Stimulated activated CD4-positive, alpha-beta T cell treated with anti-CD3 and anti-CD28 coated beads, Interleukin-12 subunit alpha, Interleukin-12 subunit beta, amount 100 ng/mL, for 4 hours (primary cell): Measurements from ENCODE around the gene UCK1.
A peak's percentile ranks its signal among the peaks of the same experiment; 100 is the strongest.
"Not testable (repeated sequence)": the region's sequence is repeated elsewhere in the genome, so short reads cannot be mapped to it uniquely, and the experiment has no call there.

Source experiments
- DNase-seq: peaks from one replicate; pipeline ENCODE4 v3.0.0-alpha.2; 2020

UCK1 gene

DNA sequence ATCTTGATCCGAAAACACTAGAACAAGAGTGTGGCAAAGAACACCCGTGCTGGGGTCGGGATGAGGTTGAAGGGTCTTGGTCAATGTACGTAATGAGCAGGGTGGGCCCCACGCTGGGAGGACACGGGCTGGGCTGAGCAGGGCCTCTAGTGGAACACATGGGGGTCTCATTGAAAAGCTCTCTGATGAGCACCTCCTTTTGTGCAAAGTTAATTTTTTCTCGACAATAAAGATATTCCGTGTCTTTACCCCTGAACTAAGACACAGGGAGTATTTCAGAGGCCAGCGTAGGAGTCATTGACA lies 8.0 kb downstream of the UCK1 start:
- no peak for DNase-seq

DNA sequence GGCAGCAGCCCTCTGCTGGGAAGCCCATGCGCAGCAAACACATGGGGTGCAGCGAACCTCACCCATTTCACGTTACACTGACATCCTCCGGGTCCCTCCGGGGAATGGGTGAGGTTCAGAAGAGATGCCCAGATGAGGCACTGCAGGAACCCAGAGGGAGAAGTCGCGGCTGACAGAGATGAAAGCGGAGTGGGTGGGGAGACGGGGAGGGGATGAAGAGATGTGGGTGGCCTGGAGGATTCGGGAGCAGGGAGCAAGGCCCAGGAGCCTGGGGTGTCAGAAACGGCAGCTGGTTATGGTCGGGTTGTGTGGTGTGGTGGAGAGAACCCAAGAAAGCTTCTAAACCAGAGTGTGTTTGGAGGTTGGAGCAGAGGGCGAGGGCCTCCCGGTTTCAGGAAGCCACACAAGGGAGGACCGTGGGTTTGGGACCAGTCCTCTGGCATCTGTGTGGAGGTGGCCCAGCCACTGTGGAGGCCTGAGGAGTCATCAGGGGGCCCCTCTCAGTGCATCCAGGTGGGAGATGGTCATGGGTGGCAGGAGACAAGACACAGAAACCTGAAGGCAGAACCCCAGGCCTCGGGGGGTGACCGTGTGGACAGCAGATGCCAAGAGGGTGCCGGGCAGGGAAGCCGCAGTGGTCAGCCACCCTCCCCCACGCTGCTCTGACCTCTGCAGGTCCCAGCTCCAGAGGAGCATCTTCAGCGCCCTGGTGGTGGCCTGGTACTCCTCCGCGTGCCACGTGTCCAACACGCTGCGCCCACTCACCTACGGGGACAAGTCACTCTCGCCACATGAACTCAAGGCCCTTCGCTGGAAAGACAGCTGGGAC lies 8.6 kb downstream of the UCK1 start:
- DNase-seq = no peak

DNA sequence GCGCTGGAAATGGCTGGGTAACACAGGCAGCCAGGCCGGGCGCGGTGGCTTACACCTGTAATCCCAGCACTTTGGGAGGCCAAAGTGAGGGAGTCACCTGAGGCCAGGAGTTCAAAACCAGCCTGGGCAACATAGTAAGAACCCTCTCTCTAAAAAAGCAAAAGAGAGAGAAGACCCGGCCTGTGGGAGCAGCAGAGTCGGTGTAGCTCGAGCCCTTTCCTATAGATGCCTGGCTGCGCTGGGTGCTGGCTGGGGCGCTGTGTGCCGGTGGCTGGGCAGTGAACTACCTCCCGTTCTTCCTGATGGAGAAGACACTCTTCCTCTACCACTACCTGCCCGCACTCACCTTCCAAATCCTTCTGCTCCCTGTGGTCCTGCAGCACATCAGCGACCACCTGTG lies 9.2 kb downstream of the UCK1 start:
- no peak for DNase-seq

DNA sequence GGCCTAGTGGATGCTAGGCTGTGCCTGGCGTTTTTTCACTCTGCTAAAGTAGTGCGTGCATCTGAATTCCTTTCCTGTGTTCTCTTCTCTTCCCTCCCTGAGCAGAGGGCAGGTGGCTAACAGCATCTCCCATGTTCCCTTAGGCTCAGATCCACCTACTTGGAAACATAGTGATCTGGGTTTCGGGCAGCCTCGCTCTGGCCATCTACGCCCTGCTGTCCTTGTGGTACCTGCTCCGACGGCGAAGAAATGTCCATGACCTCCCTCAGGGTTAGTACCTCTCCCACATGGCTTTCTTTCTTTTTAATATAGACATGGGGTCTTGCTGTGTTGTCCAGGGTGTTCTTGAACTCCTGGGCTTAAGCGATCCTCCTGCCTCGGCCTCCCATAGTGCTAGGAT lies 9.9 kb downstream of the UCK1 start:
- no peak for DNase-seq

DNA sequence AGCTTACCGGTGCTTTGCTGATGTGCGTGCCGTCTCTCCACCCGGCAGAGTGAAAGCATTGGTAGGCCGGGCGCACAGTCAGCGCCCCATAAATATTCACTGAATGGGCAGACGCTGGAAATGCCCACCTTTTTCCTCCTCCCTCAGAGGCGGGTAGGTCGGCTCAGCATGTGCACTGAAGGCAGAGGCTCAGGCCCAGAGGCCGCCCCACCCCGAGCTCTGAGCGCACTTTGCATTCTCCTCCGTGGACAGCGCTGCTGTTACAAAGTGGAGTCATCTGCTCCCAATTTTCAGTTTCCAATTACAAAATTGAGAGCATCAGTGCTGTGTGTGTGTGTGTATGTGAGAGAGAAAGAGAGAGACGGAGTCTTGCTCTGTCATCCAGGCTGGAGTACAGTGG lies 10.6 kb downstream of the UCK1 start:
- DNase-seq = no peak

DNA sequence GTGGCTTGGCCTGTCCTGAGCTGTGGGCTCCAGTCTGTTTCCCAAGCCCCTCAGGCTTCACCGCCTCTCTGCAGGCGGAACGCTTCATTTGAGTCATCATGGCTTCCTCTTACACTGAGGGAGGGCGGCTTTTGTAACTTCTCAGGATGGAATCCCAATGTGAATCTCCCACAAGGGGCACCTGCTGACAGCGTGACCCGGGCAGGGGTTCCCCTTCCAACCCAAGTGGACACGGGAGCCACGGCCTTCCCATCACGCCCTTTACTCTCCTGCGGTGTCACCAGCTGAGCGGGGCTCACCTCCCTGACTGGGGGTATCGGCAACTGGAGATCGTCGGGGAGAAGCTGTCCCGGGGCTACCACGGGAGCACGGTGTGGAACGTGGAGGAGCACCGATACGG lies 12.5 kb downstream of the UCK1 start:
- no peak for DNase-seq

DNA sequence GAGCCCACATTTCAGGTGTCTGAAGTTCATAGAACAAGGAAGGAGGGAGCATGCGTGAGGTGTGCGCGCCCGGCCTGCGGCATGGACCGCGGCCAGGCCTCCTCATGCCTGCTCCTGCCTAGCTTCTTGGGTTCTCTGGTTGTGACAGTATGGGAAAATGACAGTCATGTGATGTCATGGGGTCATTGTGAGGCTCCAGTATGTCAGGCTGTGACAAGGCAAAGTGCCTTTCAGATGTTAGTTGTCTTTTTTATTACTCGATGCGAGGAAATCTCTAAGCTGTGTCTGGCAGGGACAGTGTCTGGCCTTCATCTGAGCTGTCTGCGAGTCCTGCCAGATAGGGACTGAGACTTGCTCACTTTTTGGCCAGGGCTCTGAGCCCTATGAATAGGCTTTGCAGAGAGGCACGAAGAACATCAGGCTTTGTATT lies 13.3 kb downstream of the UCK1 start:
- DNase-seq = no peak

DNA sequence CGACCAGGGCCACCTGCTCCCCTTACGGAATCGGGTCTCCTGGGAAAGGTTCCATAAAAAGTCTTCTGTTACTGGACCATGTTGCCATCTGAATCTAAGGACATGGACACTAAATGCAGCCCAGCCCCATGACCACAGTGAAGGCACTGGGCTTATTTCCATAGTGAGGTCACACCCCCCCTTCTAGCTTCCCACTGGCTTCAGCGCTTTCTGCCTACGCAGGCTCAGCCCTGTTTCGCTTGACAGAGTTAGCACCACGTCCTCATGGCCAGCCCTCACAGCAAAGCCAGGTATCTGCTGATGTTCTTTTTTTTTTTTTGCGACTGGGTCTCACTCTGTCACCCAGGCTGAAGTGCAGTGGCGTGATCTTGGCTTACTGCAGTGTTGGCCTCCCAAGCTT lies 14.1 kb downstream of the UCK1 start:
- no peak for DNase-seq

DNA sequence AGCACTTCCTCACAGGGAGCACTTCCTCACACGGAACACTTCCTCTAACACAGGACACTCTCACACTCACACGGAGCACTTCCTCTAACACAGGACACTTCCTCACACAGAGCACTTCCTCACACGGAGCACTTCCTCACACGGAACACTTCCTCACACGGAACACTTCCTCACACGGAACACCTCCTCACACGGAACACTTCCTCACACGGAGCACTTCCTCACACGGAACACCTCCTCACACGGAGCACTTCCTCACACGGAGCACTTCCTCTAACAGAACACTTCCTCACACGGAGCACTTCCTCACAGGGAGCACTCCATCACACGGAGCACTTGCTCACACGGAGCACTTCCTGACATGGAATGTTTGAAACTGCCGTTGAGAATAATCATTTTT lies 15.0 kb downstream of the UCK1 start:
- no peak for DNase-seq

DNA sequence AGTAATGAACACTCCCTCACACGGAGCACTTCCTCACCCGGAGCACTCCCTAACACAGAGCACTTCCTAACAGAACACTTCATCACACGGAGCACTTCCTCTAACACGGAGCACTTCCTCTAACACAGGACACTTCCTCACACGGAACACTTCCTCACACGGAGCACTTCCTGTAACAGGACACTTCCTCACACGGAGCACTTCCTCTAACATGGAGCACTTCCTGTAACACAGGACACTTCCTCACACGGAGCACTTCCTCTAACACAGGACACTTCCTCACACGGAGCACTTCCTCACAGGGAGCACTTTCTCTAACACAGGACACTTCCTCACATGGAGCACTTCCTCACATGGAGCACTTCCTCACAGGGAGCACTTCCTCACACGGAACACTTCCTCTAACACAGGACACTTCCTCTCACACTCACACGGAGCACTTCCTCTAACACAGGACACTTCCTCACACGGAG lies 15.5 kb downstream of the UCK1 start:
- DNase-seq = not testable (repeated sequence)

DNA sequence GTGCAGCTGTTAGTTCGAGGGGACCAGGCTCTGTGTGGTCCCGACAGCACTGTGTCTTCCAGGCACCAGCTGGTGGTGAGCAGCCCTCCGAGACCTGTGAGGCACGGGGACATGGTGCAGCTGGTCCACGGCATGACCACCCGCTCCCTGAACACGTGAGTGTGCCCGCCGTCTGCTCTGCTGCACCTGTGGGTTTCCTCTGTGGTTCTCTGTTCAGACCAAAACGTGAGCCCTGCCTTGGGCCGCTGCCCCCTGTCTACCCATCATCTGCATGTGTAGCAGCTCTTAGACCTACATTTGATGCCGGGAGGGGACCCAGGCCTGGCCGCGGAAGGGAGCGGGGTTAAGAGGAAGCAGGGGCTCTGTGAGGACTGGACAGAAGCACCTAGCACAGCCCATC lies 17.9 kb downstream of the UCK1 start:
- DNase-seq = no peak

DNA sequence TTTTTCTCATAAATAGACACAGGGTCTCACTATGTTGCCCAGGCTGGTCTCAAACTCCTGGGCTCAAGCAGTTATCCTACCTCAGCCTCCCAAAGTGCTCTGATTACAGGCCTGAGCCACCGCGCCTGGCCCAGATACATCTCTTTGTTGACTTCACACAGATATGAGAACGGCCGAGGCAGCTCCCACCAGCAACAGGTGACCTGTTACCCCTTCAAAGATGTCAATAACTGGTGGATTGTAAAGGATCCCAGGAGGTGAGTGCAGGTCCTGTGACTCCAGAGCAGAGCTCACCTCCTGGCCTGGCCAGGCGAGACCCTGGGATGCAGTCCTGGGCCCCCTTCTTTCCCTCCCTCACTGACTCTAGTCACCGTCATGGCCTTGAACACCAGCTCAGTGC lies 19.2 kb downstream of the UCK1 start:
- DNase-seq = no peak

DNA sequence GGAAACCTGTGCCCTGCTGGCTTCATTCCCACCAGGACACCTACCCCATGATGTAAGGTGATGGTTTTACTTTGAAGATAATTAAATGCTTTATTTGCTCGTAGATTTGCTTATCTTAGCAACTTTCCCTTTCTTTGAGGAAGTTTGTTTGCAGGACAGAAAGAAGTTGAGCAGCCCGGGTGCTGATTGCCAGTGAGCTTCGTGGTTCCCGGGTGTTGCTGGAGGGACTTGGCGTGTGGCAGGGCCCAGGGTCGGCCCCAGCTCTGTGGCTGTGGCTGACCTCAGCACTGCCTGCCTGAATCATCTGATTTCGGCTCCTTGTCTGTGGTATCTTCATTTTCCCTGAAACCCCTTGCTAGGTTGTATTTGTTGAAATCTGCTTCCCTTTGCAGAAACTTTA lies 19.6 kb downstream of the UCK1 start:
- no peak for DNase-seq

DNA sequence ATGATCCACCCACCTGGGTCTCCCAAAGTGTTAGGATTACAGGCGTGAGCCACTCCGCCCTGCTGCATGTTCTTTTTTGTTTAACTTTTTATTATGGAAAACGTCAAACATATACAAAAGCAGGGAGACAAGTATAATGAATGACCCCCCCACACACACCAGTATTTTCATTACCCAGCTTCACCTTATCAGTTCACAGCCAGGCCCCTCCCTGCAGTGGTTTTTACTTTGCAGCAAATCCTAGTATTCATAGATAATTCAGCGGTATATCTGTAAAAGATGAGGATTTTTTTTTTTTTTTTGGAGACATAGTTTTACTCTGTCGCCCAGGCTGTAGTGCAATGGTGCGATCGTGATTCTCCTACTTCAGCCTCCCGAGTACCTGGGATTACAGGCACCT lies 26.1 kb downstream of the UCK1 start:
- DNase-seq = no peak

DNA sequence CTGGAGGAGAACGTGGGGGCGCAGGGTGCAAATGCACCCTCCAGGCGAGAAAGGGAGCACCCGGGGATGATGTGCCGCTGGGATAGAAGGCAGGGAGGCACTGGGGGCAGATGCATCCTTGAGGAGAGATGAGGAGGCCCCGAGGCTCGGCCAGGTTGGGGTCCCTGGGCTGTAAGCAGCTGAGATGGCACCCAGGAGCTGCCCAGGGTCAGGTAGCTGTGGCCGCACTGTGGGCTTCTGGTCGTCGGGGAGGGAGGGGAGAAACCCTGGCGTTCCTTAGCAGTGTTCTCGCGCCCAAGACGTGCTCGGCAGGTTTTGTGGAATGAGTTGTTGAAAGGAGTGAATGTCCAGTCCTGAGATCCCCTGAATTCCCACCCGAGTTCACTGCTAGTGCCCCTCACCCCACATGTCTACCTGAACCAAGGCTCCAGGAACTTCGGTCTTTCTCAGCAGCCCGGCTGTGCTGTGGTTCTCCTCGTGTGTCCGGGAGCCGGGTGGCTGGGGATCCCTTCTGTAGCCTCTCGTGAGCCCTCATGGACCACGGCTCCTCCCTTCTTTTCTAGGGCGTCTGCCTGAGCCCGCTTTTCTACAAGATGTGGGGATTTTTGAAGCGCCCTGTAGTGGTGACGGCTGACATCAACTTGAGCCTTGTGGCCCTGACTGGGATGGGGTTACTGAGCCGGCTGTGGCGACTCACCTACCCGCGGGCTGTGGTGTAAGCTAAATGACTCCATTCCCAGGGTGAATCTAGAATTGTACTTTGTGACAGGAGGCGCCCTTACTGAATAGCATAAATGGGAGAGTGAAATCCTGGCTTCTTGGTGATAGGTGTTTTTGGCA lies 27.2 kb downstream of the UCK1 start:
- DNase-seq = peak; percentile 46

DNA sequence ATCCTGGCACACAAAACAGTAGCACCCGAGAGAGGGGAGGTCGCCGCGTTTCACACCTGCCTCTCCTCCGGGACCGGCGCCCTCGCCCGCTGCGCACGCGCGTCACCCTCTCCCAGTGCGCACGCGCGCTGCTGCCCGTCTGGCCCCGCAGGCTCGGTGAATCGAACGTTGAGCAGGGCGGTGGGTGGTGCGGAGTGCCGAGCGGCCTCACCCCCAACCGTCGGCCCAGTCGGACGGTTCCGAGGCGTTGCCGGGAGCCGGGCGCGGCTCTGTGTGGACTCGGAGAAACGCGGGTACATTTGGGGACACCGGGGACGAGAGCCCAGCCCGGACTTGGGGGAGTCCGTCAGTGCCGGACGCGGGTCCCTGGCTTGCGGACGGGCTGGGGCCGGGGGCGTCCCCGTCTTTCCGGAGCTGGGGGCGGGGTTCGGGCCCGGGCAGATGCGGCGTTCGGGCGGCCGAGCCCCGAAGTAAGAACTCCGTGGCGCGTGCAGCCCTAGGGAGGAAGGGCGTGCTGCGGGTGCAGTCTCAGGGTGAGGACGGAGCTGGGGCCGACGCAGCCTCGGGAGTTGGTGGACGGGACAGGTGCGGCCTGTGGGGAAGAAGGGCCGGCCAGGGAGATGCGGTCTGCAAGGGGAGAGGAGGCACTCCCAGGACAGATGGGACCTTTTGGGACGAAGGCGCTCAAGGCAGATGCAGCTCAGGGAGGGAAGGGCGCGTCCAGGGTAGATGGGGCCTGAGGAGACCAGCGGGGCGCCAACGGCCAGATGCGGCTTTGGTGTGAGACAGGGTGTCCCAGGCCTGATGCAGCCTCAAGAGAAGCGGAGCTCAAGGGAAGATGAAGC lies 28.1 kb downstream of the UCK1 start, which contains the start of gene POMT1:
Gene POMT1, plus strand, starts transcription at position 138 of the 845 bp plus-strand sequence. CDS start 1,301 bp downstream, outside the sequence.
- DNase-seq = peak; percentile 86

DNA sequence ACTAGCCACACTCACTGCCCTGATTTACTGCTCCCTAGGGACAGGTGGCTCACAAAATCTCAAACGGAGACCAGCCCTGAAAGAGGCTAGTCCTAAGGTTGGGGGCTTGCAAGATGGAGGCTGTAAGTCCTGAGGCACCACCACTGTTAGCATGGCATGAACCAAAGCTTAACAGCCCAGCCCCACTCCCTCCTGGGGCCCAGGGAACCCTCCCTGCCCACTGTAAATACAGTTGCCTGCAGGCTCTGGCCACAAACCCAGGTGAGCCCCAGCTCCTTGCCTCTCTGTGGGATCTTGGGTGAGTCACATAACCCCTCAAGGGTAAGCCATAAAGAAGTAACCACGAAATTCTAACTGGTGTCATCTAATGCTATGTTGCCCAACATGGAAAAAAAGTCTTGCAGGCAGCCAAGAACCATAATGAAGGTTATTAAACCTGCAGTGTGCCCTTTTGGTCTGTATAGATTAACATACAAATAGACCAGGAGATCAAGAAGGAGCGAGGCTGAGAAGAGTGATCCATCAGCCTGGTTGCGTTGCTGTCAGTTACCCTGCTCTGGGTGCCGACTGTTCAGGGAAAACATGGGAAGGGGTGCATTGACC lies 30.0 kb downstream of the UCK1 start:
- DNase-seq = peak; percentile 24

DNA sequence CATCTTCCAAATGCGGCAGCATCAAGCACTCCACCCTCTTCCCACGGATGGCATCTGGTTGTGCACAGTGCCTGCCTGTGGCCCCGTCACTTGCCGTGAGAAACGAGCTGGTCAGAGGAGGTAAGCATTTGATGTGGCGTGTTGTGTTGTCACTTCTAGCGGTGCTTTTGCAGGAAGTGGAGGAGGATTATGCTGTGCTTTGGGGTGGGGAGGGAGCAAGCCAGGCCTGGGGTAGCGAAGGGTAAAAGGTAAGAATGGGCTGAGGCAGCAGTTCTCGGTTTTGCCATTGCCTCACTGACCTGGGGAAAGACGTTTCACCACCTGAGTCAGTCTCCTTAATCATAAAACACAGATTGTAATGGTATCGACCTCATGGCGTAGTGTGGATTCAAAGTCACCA lies 30.7 kb downstream of the UCK1 start:
- peak; percentile 45 for DNase-seq

DNA sequence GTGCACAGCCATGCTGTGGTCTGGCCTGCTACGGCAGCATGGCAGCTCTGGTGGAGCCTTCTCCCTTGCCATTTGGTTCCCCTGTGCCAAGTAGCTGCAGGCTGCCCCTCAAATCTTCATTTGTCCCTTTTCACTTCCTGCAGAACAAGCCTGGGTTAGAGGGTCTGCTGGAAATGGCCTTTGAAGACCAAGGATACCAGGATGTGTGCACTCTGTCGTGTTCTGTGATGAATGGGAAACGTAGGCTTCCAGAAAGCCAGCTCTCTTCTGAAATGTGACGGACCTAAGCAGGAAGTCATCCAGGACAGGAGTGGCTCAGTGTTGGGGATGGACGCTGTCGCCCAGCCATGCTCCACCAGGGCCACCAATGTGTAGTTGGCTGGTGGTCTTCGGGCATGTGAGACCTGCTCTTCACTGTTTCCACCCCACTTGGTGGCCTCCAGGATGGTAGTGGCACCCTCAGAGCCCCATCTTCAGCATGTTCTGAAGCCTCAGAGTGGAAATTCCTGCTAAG lies 31.8 kb downstream of the UCK1 start:
- no peak for DNase-seq

DNA sequence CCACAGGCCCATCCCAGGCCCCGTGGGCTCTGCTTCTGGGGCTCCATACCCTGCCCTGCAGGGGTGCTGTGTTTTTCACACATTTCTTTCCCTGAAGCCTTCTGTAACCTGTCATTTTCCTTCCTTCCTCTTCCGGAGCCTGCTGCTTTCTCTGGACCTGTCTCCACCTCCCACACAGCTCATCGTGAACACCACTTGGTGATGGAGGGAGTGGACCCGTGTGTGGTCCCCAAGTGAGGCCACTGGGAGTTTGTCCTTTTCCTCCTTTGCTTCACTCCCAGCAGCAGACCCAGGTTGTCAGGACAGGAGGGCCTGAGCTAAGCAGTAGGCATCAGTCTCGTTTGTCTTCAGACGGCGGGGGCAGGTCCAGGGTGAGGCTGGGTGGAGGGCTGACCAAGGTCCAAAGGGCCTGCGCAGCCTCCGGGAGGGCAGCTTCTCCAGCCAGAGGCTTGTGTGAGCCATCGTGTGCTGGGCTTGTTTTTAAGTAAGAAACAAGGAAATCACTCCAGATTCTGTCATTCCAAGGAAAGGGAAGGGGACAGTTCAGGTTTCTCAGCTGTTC lies 34.1 kb downstream of the UCK1 start:
- no peak for DNase-seq

DNA sequence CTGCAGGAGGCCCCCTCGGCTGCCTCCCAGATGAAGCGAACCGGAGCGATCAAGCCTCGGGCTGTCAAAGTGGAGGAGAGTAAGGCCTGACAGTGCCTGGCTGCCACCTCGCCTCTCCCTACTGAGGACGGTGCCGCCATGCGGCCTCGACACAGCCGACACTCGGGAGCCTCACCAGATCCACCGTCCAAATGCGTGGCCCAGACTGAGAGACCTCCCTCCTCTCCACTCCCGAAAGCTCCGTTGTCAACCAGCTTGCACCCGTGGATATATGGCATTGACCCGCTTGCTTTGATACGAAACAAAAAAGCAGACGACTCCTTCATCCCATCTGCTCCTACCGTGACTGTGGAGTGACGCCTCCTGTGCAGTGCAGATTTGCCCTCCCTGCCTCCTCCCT lies 35.3 kb downstream of the UCK1 start:
- no peak for DNase-seq

DNA sequence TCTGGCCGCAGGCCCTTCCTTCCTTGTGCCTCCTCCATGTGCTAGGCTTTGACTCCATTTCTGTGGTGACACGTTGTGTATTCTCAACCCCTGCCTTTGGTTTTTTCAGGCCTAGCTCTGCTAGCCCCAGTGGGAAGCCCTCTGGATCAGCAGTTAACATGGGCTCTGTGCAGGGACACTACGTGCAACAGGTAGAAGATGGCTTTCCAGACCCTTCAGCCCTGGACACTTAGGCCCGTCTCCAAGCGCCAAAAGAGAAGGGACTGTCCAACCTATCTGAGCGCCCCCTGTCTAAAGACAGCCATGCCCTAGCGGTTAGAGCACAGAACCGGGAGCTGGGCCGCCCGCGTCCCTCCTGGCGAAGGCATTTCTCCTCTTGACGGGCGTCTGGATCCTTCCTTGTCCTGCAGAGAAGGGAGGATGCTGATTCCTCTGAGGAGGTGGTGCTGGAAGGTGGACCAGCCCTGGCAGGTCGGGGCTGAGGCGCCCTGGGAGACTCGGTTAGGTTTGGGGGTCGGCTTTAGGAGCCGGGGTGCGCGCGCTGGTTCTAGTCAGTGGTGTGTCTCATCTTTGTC lies 36.7 kb downstream of the UCK1 start:
- no peak for DNase-seq
